ENCODE results near the gene SELENOO.

Gene SELENOO

GRCh38 chr22:50210378-50211139, 9.7 kb downstream of the SELENOO start:
- Histone ChIP-seq H3K4me1 (ENCODE audit: control insufficient read depth, insufficient read depth, low read length) (no peaks in the 10 kb centered on the region), H3K36me3 (ENCODE audit: control insufficient read depth, insufficient read depth, low read length) (peaks cover 16% of the 10 kb centered on the region)

DNA sequence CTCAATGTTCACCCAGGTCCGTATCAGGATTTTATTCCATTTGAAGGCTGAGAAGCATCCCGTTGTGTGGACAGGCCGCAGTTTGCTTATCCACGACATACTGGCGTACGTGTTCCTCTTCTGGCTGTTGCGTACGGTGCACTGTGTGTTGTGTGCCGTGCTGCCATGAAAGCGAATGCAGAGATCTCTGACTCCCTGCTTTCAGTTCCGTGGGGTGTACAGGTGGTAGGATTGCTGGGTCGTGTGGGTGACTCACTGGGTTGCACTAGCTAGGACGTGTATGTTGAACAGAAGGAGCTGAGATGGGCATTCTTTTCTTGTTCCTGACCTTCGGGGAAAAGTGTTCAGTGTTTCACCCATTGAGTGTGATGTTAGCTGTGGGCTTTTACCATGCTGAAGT, 10.3 kb downstream of the SELENOO start:
- no peaks in the 10 kb centered on the region for H3K27me3 ChIP-seq (ENCODE audit: control insufficient read depth, insufficient read depth, low read length)
- H3K9ac ChIP-seq (ENCODE audit: low read length) = no peak overlapping the region
- no peaks in the 10 kb centered on the region for H3K9me3 ChIP-seq (ENCODE audit: control insufficient read depth, low read length)
- H3K4me1 ChIP-seq (ENCODE audit: control insufficient read depth, insufficient read depth, low read length) = no peaks in the 10 kb centered on the region
- no peak overlapping the region for H3K4me3 ChIP-seq (ENCODE audit: low read length)
- H3K36me3 ChIP-seq (ENCODE audit: control insufficient read depth, insufficient read depth, low read length) = peaks cover 17% of the 10 kb centered on the region

More at GRCh38 chr22:50210378-50211139, 9.7 kb downstream of the SELENOO start:
- Histone ChIP-seq H3K27me3 (ENCODE audit: control insufficient read depth, insufficient read depth, low read length) (no peaks in the 10 kb centered on the region), H3K9ac (ENCODE audit: low read length) (no peak overlapping the region), H3K4me3 (ENCODE audit: low read length) (no peak overlapping the region), H3K9me3 (ENCODE audit: control insufficient read depth, low read length) (no peaks in the 10 kb centered on the region)

- Histone ChIP-seq H3K9ac (ENCODE audit: low read length) (no peak overlapping the region), H3K9me3 (ENCODE audit: control insufficient read depth, low read length) (no peaks in the 10 kb centered on the region), H3K36me3 (ENCODE audit: control insufficient read depth, insufficient read depth, low read length) (peaks cover 17% of the 10 kb centered on the region), H3K4me1 (ENCODE audit: control insufficient read depth, insufficient read depth, low read length) (no peaks in the 10 kb centered on the region), H3K4me3 (ENCODE audit: low read length) (no peak overlapping the region), H3K27me3 (ENCODE audit: control insufficient read depth, insufficient read depth, low read length) (no peaks in the 10 kb centered on the region)
Measured at GRCh38 chr22:50213263-50213662, 12.5 kb downstream of the SELENOO start.

GRCh38 chr22:50215297-50216054, 14.7 kb downstream of the SELENOO start:
- Histone ChIP-seq H3K9ac (ENCODE audit: low read length) (no peak overlapping the region), H3K4me1 (ENCODE audit: control insufficient read depth, insufficient read depth, low read length) (peaks cover 6% of the 10 kb centered on the region), H3K9me3 (ENCODE audit: control insufficient read depth, low read length) (no peaks in the 10 kb centered on the region), H3K4me3 (ENCODE audit: low read length) (no peak overlapping the region), H3K27me3 (ENCODE audit: control insufficient read depth, insufficient read depth, low read length) (no peaks in the 10 kb centered on the region), H3K36me3 (ENCODE audit: control insufficient read depth, insufficient read depth, low read length) (peaks cover 21% of the 10 kb centered on the region)

DNA sequence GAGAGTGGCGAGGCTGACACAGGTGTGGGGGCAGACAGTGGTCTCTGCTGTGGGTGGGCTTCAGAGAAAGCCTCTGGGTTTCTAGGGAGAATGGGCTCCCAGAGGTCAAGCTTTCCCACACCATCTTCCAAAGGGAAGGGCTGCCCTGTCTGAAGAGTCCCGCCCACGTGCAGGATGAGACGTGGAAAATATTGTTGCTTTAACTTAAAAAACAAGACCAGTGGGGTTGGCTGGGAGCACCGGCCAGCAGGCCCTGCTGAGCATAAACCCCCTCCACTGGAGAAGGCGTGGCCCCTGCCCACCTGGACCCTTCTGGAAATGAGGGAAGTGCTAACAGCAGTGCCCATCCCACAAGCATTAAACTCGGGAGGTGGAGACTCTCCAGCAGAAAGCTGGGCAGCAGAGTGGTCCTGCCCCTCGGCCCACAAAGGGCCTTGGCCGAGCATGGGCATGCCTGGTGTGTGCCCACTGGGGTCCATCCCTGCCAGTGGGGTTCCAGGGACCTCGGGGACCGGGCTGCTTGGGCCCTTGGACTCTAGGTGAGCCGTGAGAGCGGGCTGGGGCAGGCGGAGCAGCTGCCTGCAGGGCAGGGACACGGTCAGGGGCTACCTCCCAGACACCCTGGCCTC, 15.4 kb downstream of the SELENOO start:
- no peaks in the 10 kb centered on the region for H3K27me3 ChIP-seq (ENCODE audit: control insufficient read depth, insufficient read depth, low read length)
- H3K9ac ChIP-seq (ENCODE audit: low read length) = no peak overlapping the region
- H3K4me1 ChIP-seq (ENCODE audit: control insufficient read depth, insufficient read depth, low read length) = peaks cover 6% of the 10 kb centered on the region
- H3K36me3 ChIP-seq (ENCODE audit: control insufficient read depth, insufficient read depth, low read length) = peaks cover 21% of the 10 kb centered on the region
- no peak overlapping the region for H3K4me3 ChIP-seq (ENCODE audit: low read length)
- H3K9me3 ChIP-seq (ENCODE audit: control insufficient read depth, low read length) = no peaks in the 10 kb centered on the region

DNA sequence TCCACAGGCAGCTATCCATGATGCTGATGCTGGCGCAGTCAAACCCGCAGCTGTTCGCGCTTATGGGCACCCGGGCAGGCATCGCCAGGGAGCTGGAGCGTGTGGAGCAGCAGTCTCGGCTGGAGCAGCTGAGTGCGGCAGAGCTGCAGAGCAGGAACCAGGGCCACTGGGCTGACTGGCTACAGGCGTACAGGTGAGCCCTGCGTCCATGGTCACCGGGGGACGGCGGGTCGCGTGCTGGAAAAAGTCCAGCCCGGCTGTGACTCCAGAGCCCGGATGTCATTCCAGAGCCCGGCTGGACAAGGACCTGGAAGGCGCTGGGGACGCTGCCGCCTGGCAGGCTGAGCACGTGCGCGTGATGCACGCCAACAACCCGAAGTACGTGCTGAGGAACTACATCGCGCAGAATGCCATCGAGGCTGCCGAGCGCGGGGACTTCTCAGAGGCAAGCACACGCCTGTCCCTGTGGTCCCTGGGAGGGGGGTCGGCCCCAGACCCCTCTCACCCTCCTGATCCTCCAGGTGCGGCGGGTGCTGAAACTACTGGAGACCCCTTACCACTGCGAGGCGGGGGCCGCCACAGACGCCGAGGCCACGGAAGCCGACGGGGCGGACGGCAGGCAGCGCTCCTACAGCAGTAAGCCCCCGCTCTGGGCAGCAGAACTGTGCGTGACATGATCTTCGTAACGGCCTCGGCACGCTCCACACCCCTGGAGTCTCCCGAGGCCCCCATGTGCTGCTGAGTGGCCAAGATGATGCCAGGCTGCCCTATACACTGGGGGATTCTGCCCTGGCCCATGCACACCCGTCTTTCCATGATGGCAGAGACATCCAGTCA, 16.1 kb downstream of the SELENOO start:
- Histone ChIP-seq H3K4me3 (ENCODE audit: low read length) (no peak overlapping the region), H3K27me3 (ENCODE audit: control insufficient read depth, insufficient read depth, low read length) (no peaks in the 10 kb centered on the region), H3K4me1 (ENCODE audit: control insufficient read depth, insufficient read depth, low read length) (peaks cover 6% of the 10 kb centered on the region), H3K9me3 (ENCODE audit: control insufficient read depth, low read length) (no peaks in the 10 kb centered on the region), H3K9ac (ENCODE audit: low read length) (no peak overlapping the region), H3K36me3 (ENCODE audit: control insufficient read depth, insufficient read depth, low read length) (peaks cover 22% of the 10 kb centered on the region)

- Histone ChIP-seq H3K9me3 (ENCODE audit: control insufficient read depth, low read length) (no peaks in the 10 kb centered on the region), H3K9ac (ENCODE audit: low read length) (no peak overlapping the region), H3K27me3 (ENCODE audit: control insufficient read depth, insufficient read depth, low read length) (no peaks in the 10 kb centered on the region), H3K4me1 (ENCODE audit: control insufficient read depth, insufficient read depth, low read length) (peaks cover 6% of the 10 kb centered on the region), H3K36me3 (ENCODE audit: control insufficient read depth, insufficient read depth, low read length) (peaks cover 29% of the 10 kb centered on the region), H3K4me3 (ENCODE audit: low read length) (no peak overlapping the region)
Measured at GRCh38 chr22:50217543-50218152, 16.8 kb downstream of the SELENOO start.

GRCh38 chr22:50218153-50218995, 17.6 kb downstream of the SELENOO start:
- H3K4me3 ChIP-seq (ENCODE audit: low read length) = no peak overlapping the region
- H3K9me3 ChIP-seq (ENCODE audit: control insufficient read depth, low read length) = no peaks in the 10 kb centered on the region
- no peaks in the 10 kb centered on the region for H3K27me3 ChIP-seq (ENCODE audit: control insufficient read depth, insufficient read depth, low read length)
- H3K36me3 ChIP-seq (ENCODE audit: control insufficient read depth, insufficient read depth, low read length) = peaks cover 33% of the 10 kb centered on the region
- H3K4me1 ChIP-seq (ENCODE audit: control insufficient read depth, insufficient read depth, low read length) = peaks cover 6% of the 10 kb centered on the region
- no peak overlapping the region for H3K9ac ChIP-seq (ENCODE audit: low read length)

- Histone ChIP-seq H3K9ac (ENCODE audit: low read length) (no peak overlapping the region), H3K4me1 (ENCODE audit: control insufficient read depth, insufficient read depth, low read length) (peaks cover 6% of the 10 kb centered on the region), H3K9me3 (ENCODE audit: control insufficient read depth, low read length) (no peaks in the 10 kb centered on the region), H3K4me3 (ENCODE audit: low read length) (no peak overlapping the region), H3K36me3 (ENCODE audit: control insufficient read depth, insufficient read depth, low read length) (peaks cover 33% of the 10 kb centered on the region), H3K27me3 (ENCODE audit: control insufficient read depth, insufficient read depth, low read length) (no peaks in the 10 kb centered on the region)
Measured at GRCh38 chr22:50218996-50219727, 18.4 kb downstream of the SELENOO start.

GRCh38 chr22:50219800-50220602, 19.2 kb downstream of the SELENOO start:
- Histone ChIP-seq H3K9me3 (ENCODE audit: control insufficient read depth, low read length) (no peaks in the 10 kb centered on the region), H3K9ac (ENCODE audit: low read length) (no peak overlapping the region), H3K36me3 (ENCODE audit: control insufficient read depth, insufficient read depth, low read length) (peaks cover 33% of the 10 kb centered on the region), H3K4me3 (ENCODE audit: low read length) (no peak overlapping the region), H3K27me3 (ENCODE audit: control insufficient read depth, insufficient read depth, low read length) (no peaks in the 10 kb centered on the region), H3K4me1 (ENCODE audit: control insufficient read depth, insufficient read depth, low read length) (peaks cover 6% of the 10 kb centered on the region)

All from mucosa of stomach (tissue), 1 donor.